ENCODE data around the gene CBX8. TPM values are rescaled to one million over a fixed set of nuclear protein-coding genes. Genes with fewer than 3 reads are reported as not detected.

Gene CBX8
- total RNA-seq, 1 experiment from 2014 or later, result 2.0 TPM

- Mint-ChIP-seq H3K9me3 (no peaks in the 10 kb centered on the region), H3K36me3 (no peaks in the 10 kb centered on the region), H3K4me3 (peak overlapping the region; percentile 61; the same call in 1 of the 2 replicates), H3K4me1 (peaks cover 14% of the 10 kb centered on the region), H3K27me3 (ENCODE audit: low read depth) (peaks cover 81% of the 10 kb centered on the region), H3K27ac (no peak overlapping the region)
- ChIA-PET CTCF (interaction anchor here (0.6 to 9.0 kb wide), 22 partner anchors 10 to 148 kb away, joined by 3 to 221 read pairs (median 7); partner anchors contain the start of gene CBX8), POLR2A (interaction anchor here (0.6 kb wide), 1 partner anchor 28 kb away, joined by 3 read pairs; no protein-coding TSS in a partner anchor)
- DNase-seq (ENCODE audit: low spot score), result no peak
- TF ChIP-seq CREB1 (CRISPR knock-in tag; IDR thresholded peaks at IDR 0.05) (no peak), PREB (CRISPR knock-in tag; IDR thresholded peaks at IDR 0.05; ENCODE audit: borderline replicate concordance) (no peak), ZNF281 (CRISPR knock-in tag; IDR thresholded peaks at IDR 0.05) (no peak), ZNF396 (CRISPR knock-in tag; IDR thresholded peaks at IDR 0.05; ENCODE audit: borderline replicate concordance) (no peak), ZNF263 (CRISPR knock-in tag; IDR thresholded peaks at IDR 0.05; ENCODE audit: low read depth) (no peak), ATF3 (CRISPR knock-in tag; conservative IDR thresholded peaks at IDR 0.05) (no peak), JUN (CRISPR knock-in tag; IDR thresholded peaks at IDR 0.05) (no peak), RORB (CRISPR knock-in tag; IDR thresholded peaks at IDR 0.05) (no peak)
- ATAC-seq, result no peak
Observed at GRCh38 chr17:79845601-79845949, 48.7 kb upstream of the CBX8 start.

- DNase-seq (ENCODE audit: low spot score) (peak; percentile 73), ATAC-seq (peak; percentile 50)
- no peak overlapping the region for H3K27ac Mint-ChIP-seq
- H3K9me3 Mint-ChIP-seq, result no peaks in the 10 kb centered on the region
- H3K4me1 Mint-ChIP-seq, result peaks cover 13% of the 10 kb centered on the region
- TF ChIP-seq CTCF (IDR thresholded peaks at IDR 0.05) (peak; percentile 88), ZNF423 (CRISPR knock-in tag; IDR thresholded peaks at IDR 0.05) (peak; percentile 19; the same call in 1 of the 2 replicates), USF2 (CRISPR knock-in tag; IDR thresholded peaks at IDR 0.05) (no peak), OVOL2 (CRISPR knock-in tag; IDR thresholded peaks at IDR 0.05; ENCODE audit: borderline replicate concordance) (no peak), ETV6 (CRISPR knock-in tag; IDR thresholded peaks at IDR 0.05) (no peak), TEAD4 (CRISPR knock-in tag; IDR thresholded peaks at IDR 0.05) (no peak), ATF6 (CRISPR knock-in tag; IDR thresholded peaks at IDR 0.05) (no peak)
- CTCF ChIA-PET, result interaction anchor here (0.6 to 9.0 kb wide), 48 partner anchors 8 to 209 kb away, joined by 3 to 221 read pairs (median 5); partner anchors contain the start of gene CBX8
- H3K27me3 Mint-ChIP-seq (ENCODE audit: low read depth), result peaks cover 87% of the 10 kb centered on the region
- POLR2A ChIA-PET, result interaction anchor here (0.5 to 0.6 kb wide), 2 partner anchors 28 to 84 kb away, joined by 3 read pairs; no protein-coding TSS in a partner anchor
- no peaks in the 10 kb centered on the region for H3K36me3 Mint-ChIP-seq
- peak overlapping the region; percentile 61 for H3K4me3 Mint-ChIP-seq
Observed at GRCh38 chr17:79844869-79845600, 48.2 kb upstream of the CBX8 start.

Data from WTC11 (cell line).